Thoracic aorta (tissue), 2 donors: ENCODE data around the gene OR10A4. TPM values are rescaled to one million over a fixed set of nuclear protein-coding genes. Genes with fewer than 3 reads are reported as not detected.
"Not testable (repeated sequence)": the region's sequence is repeated elsewhere in the genome, so short reads cannot be mapped to it uniquely, and the experiment has no call there.

Source experiments
- ATAC-seq: fragments of 150-250 bp; one replicate; pipeline ENCODE4 v1.8.0; 2017; ENCODE audit warnings: low read depth; ENCODE audit not compliant: insufficient number of reproducible peaks, low FRiP score
- DNase-seq: peaks from one replicate; pipeline ENCODE4 v3.0.0-alpha.2; 2020; ENCODE audit warnings: low spot score
- H3K27ac ChIP-seq, 2 donors: fragments of 200-600 bp; sonication (generic); 1 replicate in 1 of 2; 2 replicates in 1 of 2; pipeline ENCODE4 v1.5.1; 2016; ENCODE audit warnings: mild to moderate bottlenecking in 2 of 2, moderate library complexity in 2 of 2
- H3K27me3 ChIP-seq: fragments of 200-600 bp; sonication (generic); replicated peaks from 2 replicates; pipeline ENCODE4 v1.6.0; 2016; ENCODE audit warnings: mild to moderate bottlenecking; ENCODE audit not compliant: insufficient read depth
- H3K36me3 ChIP-seq: fragments of 200-600 bp; sonication (generic); one replicate; pipeline ENCODE4 v1.5.1; 2016
- H3K4me1 ChIP-seq, 2 donors: fragments of 200-600 bp; sonication (generic); 1 replicate in 1 of 2; 2 replicates in 1 of 2; pipeline versions ENCODE4 v1.5.1 to v1.6.0; 2016; ENCODE audit warnings: low read depth in 2 of 2, mild to moderate bottlenecking in 1 of 2; ENCODE audit not compliant: control insufficient read depth in 1 of 2
- H3K4me3 ChIP-seq: fragments of 200-600 bp; sonication (generic); 2 replicates; pipeline ENCODE4 v1.5.1; 2016; ENCODE audit warnings: mild to moderate bottlenecking
- H3K9me3 ChIP-seq: fragments of 200-600 bp; sonication (generic); 2 replicates; pipeline ENCODE4 v1.5.1; 2016
- CTCF ChIP-seq: fragments of 200-600 bp; sonication (generic); IDR thresholded peaks from one replicate; pipeline ENCODE4 v1.5.1; 2019; ENCODE audit warnings: antibody characterized with exemption
- total RNA-seq, 2 donors: library from RNA; depleted of rRNA; stranded (reverse); fragments of >200 nt; gene quantifications; one replicate each; pipeline versions ENCODE4 v1.1.0 to v1.2.3, GENCODE V29; 2016

The OR10A4 gene
- total RNA-seq, 2 donors from 2014 or later: not detected

GRCh38 chr11:6843670-6844069, 32.8 kb upstream of the OR10A4 start:
- Histone ChIP-seq H3K27ac (no peak overlapping the region), H3K9me3 (no peaks in the 10 kb centered on the region), H3K4me1 (no peaks in the 10 kb centered on the region), H3K4me3 (no peak overlapping the region), H3K27me3 (no peaks in the 10 kb centered on the region), H3K36me3 (no peaks in the 10 kb centered on the region)
- TF ChIP-seq CTCF: no peak
- ATAC-seq: no peak
- DNase-seq: no peak

GRCh38 chr11:6844356-6844755, 32.1 kb upstream of the OR10A4 start:
- no peak for DNase-seq
- Histone ChIP-seq H3K27ac (no peak overlapping the region), H3K36me3 (no peaks in the 10 kb centered on the region), H3K9me3 (no peaks in the 10 kb centered on the region), H3K4me3 (no peak overlapping the region), H3K4me1 (no peaks in the 10 kb centered on the region), H3K27me3 (no peaks in the 10 kb centered on the region)
- TF ChIP-seq CTCF: no peak
- no peak for ATAC-seq

GRCh38 chr11:6845383-6845782, 31.0 kb upstream of the OR10A4 start, which contains the start of gene OR10A5:
OR10A5 (plus strand) TSS chr11:6845683; CDS start chr11:6845683, 0 bp downstream.
- DNase-seq (no peak), ATAC-seq (no peak)
- Histone ChIP-seq H3K36me3 (no peaks in the 10 kb centered on the region), H3K9me3 (no peaks in the 10 kb centered on the region), H3K4me3 (no peak within 1 kb of the TSS), H3K4me1 (no peaks in the 10 kb centered on the region), H3K27me3 (no peaks in the 10 kb centered on the region), H3K27ac (no peak within 1 kb of the TSS)
- no peak for TF ChIP-seq CTCF

GRCh38 chr11:6850526-6850925, 25.9 kb upstream of the OR10A4 start:
- H3K36me3 ChIP-seq: no peaks in the 10 kb centered on the region
- no peak for ATAC-seq
- TF ChIP-seq CTCF: no peak
- DNase-seq: no peak
- no peak overlapping the region for H3K4me3 ChIP-seq
- no peak overlapping the region for H3K27ac ChIP-seq
- no peaks in the 10 kb centered on the region for H3K9me3 ChIP-seq
- H3K4me1 ChIP-seq: no peaks in the 10 kb centered on the region
- H3K27me3 ChIP-seq: no peaks in the 10 kb centered on the region

GRCh38 chr11:6854801-6855200, 21.6 kb upstream of the OR10A4 start:
- DNase-seq, H3K27ac ChIP-seq, H3K36me3 ChIP-seq, ATAC-seq, H3K4me3 ChIP-seq, H3K4me1 ChIP-seq, H3K27me3 ChIP-seq, H3K9me3 ChIP-seq: not testable (repeated sequence)

GRCh38 chr11:6855971-6856541, 20.4 kb upstream of the OR10A4 start:
- H3K27me3 ChIP-seq: no peaks in the 10 kb centered on the region
- DNase-seq (no peak), ATAC-seq (no peak)
- no peaks in the 10 kb centered on the region for H3K4me1 ChIP-seq
- no peaks in the 10 kb centered on the region for H3K9me3 ChIP-seq
- no peak for TF ChIP-seq CTCF
- no peak overlapping the region for H3K4me3 ChIP-seq
- no peaks in the 10 kb centered on the region for H3K36me3 ChIP-seq
- no peak overlapping the region for H3K27ac ChIP-seq
